ENCODE measurements around the gene POU2F1. TPM values are rescaled to one million over a fixed set of nuclear protein-coding genes. Genes with fewer than 3 reads are reported as not detected.

The POU2F1 gene
- total and polyA plus RNA-seq, 2 experiments from 2014 or later = 38.8 to 66.1 TPM

DNA sequence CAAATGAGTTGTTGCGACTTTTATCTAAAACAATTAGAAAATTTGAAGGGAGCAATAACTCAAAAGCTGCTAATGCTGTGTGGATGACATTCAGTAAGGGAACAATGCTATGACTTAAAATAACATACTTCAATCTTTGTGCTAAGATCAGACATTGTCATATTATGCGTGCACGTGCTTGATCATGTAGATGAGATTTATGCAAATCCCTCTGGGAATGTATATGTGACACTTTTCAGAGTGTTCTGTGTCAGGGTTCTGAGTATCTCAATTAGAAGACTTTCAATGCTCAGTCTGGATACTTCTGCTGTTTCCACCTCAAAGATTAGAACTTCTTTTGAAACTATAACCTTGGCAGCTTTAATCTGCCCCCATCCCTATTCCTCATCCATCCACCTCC is 18.6 kb upstream of the POU2F1 start:
- ATAC-seq (no peak), DNase-seq (ENCODE audit: low spot score) (no peak)
- peaks cover 21% of the 10 kb centered on the region for H3K4me1 Mint-ChIP-seq
- Histone ChIP-seq H3K36me3 (ENCODE audit: insufficient read depth) (no peaks in the 10 kb centered on the region), H3K4me1 (ENCODE audit: insufficient read depth) (0 out of 2 replicates have a peak, but pooled peaks cover 3% of the 10 kb centered on the region), H3K4me3 (no peak overlapping the region), H3K79me2 (replicated peaks; ENCODE audit: insufficient read depth) (no peaks in the 10 kb centered on the region), H3K9me2 (ENCODE audit: insufficient read depth) (no peaks in the 10 kb centered on the region), H3K4me2 (no peak overlapping the region), H3K27me3 (ENCODE audit: insufficient read depth) (no peaks in the 10 kb centered on the region), H4K20me1 (replicated peaks; ENCODE audit: insufficient read depth) (no peaks in the 10 kb centered on the region), H2AFZ (no peak overlapping the region; the same call in 1 of the 2 replicates), H3F3A (replicated peaks; ENCODE audit: low read depth) (no peaks in the 10 kb centered on the region), H3K27ac (ENCODE audit: low read depth) (no peak overlapping the region)
- H3K27me3 Mint-ChIP-seq (ENCODE audit: insufficient read depth, low read depth, poor library complexity) = peaks cover 6% of the 10 kb centered on the region
- no peak overlapping the region for H3K27ac Mint-ChIP-seq
- no peak overlapping the region for H3K4me3 Mint-ChIP-seq
- TF ChIP-seq ZNF114 (CRISPR knock-in tag; IDR thresholded peaks at IDR 0.05) (no peak), STAT1 (IDR thresholded peaks at IDR 0.05; ENCODE audit: unreplicated experiment) (no peak), ZNF331 (CRISPR knock-in tag; IDR thresholded peaks at IDR 0.05; ENCODE audit: low read depth) (no peak), POLR2AphosphoS5 (IDR thresholded peaks at IDR 0.05; ENCODE audit: low read depth) (no peak), REST (IDR thresholded peaks at IDR 0.05; ENCODE audit: unreplicated experiment) (no peak), JUNB (IDR thresholded peaks at IDR 0.05; ENCODE audit: unreplicated experiment) (no peak), EZH2 (IDR thresholded peaks at IDR 0.05; ENCODE audit: low read depth, unreplicated experiment) (no peak), EZH2phosphoT487 (IDR thresholded peaks at IDR 0.05; ENCODE audit: unreplicated experiment) (no peak), ETS1 (IDR thresholded peaks at IDR 0.05) (no peak), CREB1 (CRISPR knock-in tag; IDR thresholded peaks at IDR 0.05; ENCODE audit: low read depth) (no peak), ZNF462 (CRISPR knock-in tag; IDR thresholded peaks at IDR 0.05) (no peak), NANOG (IDR thresholded peaks at IDR 0.05; ENCODE audit: borderline replicate concordance) (no peak)
- TF ChIP-seq, protein P1, sequence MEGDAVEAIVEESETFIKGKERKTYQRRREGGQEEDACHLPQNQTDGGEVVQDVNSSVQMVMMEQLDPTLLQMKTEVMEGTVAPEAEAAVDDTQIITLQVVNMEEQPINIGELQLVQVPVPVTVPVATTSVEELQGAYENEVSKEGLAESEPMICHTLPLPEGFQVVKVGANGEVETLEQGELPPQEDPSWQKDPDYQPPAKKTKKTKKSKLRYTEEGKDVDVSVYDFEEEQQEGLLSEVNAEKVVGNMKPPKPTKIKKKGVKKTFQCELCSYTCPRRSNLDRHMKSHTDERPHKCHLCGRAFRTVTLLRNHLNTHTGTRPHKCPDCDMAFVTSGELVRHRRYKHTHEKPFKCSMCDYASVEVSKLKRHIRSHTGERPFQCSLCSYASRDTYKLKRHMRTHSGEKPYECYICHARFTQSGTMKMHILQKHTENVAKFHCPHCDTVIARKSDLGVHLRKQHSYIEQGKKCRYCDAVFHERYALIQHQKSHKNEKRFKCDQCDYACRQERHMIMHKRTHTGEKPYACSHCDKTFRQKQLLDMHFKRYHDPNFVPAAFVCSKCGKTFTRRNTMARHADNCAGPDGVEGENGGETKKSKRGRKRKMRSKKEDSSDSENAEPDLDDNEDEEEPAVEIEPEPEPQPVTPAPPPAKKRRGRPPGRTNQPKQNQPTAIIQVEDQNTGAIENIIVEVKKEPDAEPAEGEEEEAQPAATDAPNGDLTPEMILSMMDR (conservative IDR thresholded peaks at IDR 0.05; ENCODE audit: low read depth in 2 of 2) = no peak
- peaks cover 13% of the 10 kb centered on the region; the same call in 1 of the 3 replicates for H3K9me3 Mint-ChIP-seq
- H3K36me3 Mint-ChIP-seq (ENCODE audit: low read depth) = peaks cover 10% of the 10 kb centered on the region; the same call in 2 of the 3 replicates
